GM15510 (cell line): ENCODE results near the gene CPA2.

Source experiments
- POLR2A ChIP-seq: IDR thresholded peaks from 3 replicates; pipeline ENCODE4 v1.6.1; 2011; ENCODE audit warnings: borderline replicate concordance; ENCODE audit not compliant: insufficient read length; ENCODE audit errors: extremely low read depth

The CPA2 gene

GRCh38 chr7:130275826-130276297 lies 9.2 kb downstream of the CPA2 start:
- TF ChIP-seq POLR2A: no peak

GRCh38 chr7:130276796-130277762 lies 10.4 kb downstream of the CPA2 start:
- TF ChIP-seq POLR2A: no peak

- TF ChIP-seq POLR2A: no peak
Measured at GRCh38 chr7:130277763-130278643, 11.3 kb downstream of the CPA2 start.

GRCh38 chr7:130278860-130279259 lies 12.2 kb downstream of the CPA2 start:
- TF ChIP-seq POLR2A: no peak

- TF ChIP-seq POLR2A: no peak
Measured at GRCh38 chr7:130279286-130279685, 12.6 kb downstream of the CPA2 start.

- no peak for TF ChIP-seq POLR2A
Measured at GRCh38 chr7:130279906-130280305, 13.2 kb downstream of the CPA2 start.

GRCh38 chr7:130281260-130281659 lies 14.6 kb downstream of the CPA2 start:
- no peak for TF ChIP-seq POLR2A

- TF ChIP-seq POLR2A: no peak
Measured at GRCh38 chr7:130286881-130287280, 20.2 kb downstream of the CPA2 start.

GRCh38 chr7:130288168-130288567 lies 21.5 kb downstream of the CPA2 start:
- no peak for TF ChIP-seq POLR2A

- TF ChIP-seq POLR2A: no peak
Measured at GRCh38 chr7:130288829-130289228, 22.2 kb downstream of the CPA2 start.

GRCh38 chr7:130289478-130289877 lies 22.8 kb downstream of the CPA2 start:
- TF ChIP-seq POLR2A: no peak

- no peak for TF ChIP-seq POLR2A
Measured at GRCh38 chr7:130290745-130291144, 24.1 kb downstream of the CPA2 start.

- TF ChIP-seq POLR2A: no peak
Measured at GRCh38 chr7:130292682-130293257, 26.1 kb downstream of the CPA2 start, which contains the start of gene CPA4. Gene CPA4 (plus strand): TSS chr7:130293161. CDS start chr7:130293181, 20 bp downstream.

- TF ChIP-seq POLR2A: no peak
Measured at GRCh38 chr7:130293521-130293920, 26.9 kb downstream of the CPA2 start.

- TF ChIP-seq POLR2A: no peak
Measured at GRCh38 chr7:130294314-130294713, 27.7 kb downstream of the CPA2 start.
